Mononuclear cell (primary cell): ENCODE data around the gene MEX3A. TPM values are rescaled to one million over a fixed set of nuclear protein-coding genes. Genes with fewer than 3 reads are reported as not detected.
A peak's percentile ranks its signal among the peaks of the same experiment; 100 is the strongest.

ENCODE experiments used
- H3K27me3 ChIP-seq: 2 replicates; pipeline ENCODE4 v1.6.0; 2011; ENCODE audit warnings: low read length, control low read depth; ENCODE audit not compliant: insufficient read depth
- H3K4me1 ChIP-seq: 2 replicates; pipeline ENCODE4 v1.5.1; 2011; ENCODE audit warnings: mild to moderate bottlenecking, low read length, control low read depth; ENCODE audit not compliant: insufficient read depth
- H3K4me3 ChIP-seq: 2 replicates; pipeline ENCODE4 v1.5.1; 2011; ENCODE audit warnings: mild to moderate bottlenecking, low read length, moderate library complexity
- H3K9me3 ChIP-seq: 2 replicates; pipeline ENCODE4 v1.5.1; 2011; ENCODE audit warnings: low read depth, mild to moderate bottlenecking, control low read depth, low read length
- total RNA-seq: library from RNA; depleted of rRNA; stranded (reverse); fragments of >200 nt; gene quantifications from one replicate; pipeline ENCODE4 v1.2.3, GENCODE V29; 2012

The MEX3A gene
- total RNA-seq, 1 donor = not detected

DNA sequence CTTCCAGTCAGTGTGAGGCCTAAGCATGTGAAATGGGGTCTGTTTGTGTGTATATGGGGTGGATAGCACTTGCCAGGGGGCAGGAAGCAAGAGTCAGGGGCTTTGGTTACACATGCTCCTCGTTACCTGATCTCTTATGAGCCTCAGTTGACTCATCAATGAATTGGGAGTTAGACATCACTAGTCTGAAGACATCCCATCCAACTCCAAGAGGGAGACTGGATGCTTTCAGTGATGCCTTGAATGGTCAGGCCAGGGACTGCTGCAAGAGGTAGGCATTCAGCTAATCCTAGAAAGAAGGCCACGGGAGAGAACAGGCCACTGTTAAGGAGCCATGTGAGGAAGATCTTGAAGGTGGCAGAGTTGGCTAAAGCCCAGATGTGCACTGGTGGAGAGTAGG is 15.0 kb downstream of the MEX3A start:
- H3K4me3 ChIP-seq = no peak overlapping the region
- H3K9me3 ChIP-seq = no peaks in the 10 kb centered on the region
- peaks cover 4% of the 10 kb centered on the region for H3K4me1 ChIP-seq
- H3K27me3 ChIP-seq = no peaks in the 10 kb centered on the region

DNA sequence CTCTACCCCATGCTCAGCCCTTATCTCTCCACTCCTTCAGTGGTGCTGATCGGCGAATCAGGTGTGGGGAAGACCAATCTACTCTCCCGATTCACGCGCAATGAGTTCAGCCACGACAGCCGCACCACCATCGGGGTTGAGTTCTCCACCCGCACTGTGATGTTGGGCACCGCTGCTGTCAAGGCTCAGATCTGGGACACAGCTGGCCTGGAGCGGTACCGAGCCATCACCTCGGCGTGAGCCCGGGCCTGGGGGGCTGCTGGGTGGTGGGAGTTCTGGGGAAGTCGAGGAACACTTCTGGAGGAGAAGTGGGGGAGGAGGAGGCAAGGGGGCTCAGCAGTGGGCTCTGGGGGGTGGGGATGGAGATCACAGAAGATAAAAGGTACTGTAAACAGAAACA is 16.4 kb downstream of the MEX3A start:
- H3K4me1 ChIP-seq = peaks cover 4% of the 10 kb centered on the region
- H3K27me3 ChIP-seq = no peaks in the 10 kb centered on the region
- no peak overlapping the region for H3K4me3 ChIP-seq
- H3K9me3 ChIP-seq = no peaks in the 10 kb centered on the region

DNA sequence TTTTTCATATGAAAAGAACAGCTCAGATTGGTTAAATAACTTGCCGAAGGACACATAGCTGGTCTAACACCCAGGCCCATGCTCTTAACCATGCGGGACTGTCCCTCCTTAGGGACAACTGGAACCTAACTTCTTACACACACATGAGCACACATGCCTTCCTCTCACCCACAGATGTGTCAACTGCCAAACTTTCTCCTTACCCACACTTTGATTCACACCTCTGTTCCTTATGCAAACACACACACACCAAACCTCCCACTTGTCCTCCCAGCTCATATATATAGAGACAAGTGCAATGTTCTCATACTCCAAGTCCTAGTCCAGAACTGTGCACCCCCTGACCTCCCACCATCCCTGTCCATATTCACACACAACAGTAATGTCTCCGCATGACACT is 17.1 kb downstream of the MEX3A start:
- Histone ChIP-seq H3K9me3 (no peaks in the 10 kb centered on the region), H3K4me1 (peaks cover 4% of the 10 kb centered on the region), H3K4me3 (no peak overlapping the region), H3K27me3 (no peaks in the 10 kb centered on the region)

DNA sequence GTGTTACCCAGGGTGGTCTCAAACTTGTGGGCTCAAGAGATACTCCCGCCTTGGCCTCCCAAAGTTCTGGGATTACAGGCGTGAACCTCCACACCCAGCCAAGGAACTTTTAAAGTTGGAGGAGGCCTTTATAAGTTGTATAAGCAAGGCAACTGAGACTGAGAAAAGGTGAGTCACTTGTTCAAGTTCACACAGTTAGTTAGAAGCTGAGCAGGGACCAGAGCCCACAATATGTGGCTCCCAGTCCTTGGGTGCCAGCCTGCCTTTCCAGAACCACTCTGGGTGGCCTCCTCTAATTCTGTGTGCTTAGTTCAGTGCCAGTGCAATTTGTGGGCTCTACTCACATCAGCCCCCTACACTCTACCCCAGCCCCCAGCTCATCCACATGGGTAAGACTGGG is 17.6 kb downstream of the MEX3A start:
- Histone ChIP-seq H3K4me3 (no peak overlapping the region), H3K27me3 (no peaks in the 10 kb centered on the region), H3K9me3 (no peaks in the 10 kb centered on the region), H3K4me1 (peaks cover 4% of the 10 kb centered on the region)

DNA sequence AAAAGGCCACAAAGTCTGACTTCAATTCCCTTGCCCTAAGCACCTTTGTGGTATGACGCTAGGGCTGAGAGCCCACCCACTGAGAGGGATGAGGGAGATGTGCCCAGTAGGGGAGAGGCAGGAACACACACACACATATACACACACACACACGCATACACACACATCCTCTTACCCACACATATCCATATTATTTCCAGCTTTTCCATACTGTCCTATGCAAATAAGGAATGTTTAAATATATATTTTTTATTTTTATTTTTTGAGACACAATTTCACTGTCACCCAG is 18.3 kb downstream of the MEX3A start:
- Histone ChIP-seq H3K9me3 (no peaks in the 10 kb centered on the region), H3K4me1 (peaks cover 4% of the 10 kb centered on the region), H3K27me3 (no peaks in the 10 kb centered on the region), H3K4me3 (no peak overlapping the region)

DNA sequence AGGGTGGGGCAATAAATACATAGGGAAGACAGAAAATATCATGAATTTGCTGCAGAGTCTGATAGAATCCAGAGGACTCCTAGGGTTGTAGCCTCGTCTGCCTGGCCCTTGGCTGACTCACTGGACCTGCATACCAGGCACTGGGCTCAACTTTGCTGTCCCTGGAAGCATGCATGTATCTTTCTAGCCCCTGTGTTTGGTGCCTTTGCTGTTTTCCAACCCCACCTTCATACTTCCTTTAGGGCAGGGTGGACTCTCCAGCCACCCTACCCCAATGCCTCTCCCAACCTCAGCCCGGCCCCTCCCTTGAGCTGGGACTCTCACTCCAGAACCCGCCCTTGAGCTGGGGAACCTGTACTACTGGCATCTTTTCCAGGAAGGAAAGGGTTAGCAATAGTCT is 20.1 kb downstream of the MEX3A start:
- no peaks in the 10 kb centered on the region for H3K27me3 ChIP-seq
- peaks cover 4% of the 10 kb centered on the region for H3K4me1 ChIP-seq
- H3K4me3 ChIP-seq = no peak overlapping the region
- H3K9me3 ChIP-seq = no peaks in the 10 kb centered on the region

DNA sequence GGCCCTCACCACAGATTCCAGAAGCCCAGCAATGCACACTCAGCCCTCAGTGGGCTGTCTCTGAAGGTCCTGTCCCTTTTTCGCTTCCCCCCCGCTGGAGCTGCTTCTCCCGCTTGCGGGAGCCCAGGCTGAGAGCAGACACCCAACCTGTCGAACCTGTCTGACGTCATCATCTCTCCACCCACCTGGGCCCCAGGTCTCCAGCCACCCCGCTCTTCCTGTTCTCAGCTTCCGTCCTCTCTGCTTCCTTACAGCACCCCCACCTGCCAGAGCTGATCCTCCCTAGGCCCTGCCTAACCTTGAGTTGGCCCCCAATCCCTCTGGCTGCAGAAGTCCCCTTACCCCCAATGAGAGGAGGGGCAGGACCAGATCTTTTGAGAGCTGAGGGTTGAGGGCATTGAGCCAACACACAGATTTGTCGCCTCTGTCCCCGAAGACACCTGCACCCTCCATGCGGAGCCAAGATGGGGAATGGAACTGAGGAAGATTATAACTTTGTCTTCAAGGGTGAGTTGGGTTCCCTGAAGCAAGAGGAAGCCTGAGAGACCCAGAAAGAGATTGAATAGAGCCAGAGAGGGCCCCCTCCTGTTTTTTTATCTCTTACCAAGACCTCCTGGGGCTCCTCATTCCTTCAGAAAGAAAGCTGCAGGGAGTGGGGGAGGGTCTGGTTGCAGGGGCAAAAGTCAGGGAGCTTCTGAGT is 21.2 kb downstream of the MEX3A start, which contains the start of gene RAB25:
Gene RAB25, plus strand, starts transcription at position 224 of the 700 bp plus-strand sequence. Its CDS starts 241 bp downstream, at position 465.
- H3K4me3 ChIP-seq = no peak within 1 kb of the TSS
- H3K4me1 ChIP-seq = peaks cover 5% of the 10 kb centered on the region
- no peaks in the 10 kb centered on the region for H3K9me3 ChIP-seq
- H3K27me3 ChIP-seq = no peaks in the 10 kb centered on the region

DNA sequence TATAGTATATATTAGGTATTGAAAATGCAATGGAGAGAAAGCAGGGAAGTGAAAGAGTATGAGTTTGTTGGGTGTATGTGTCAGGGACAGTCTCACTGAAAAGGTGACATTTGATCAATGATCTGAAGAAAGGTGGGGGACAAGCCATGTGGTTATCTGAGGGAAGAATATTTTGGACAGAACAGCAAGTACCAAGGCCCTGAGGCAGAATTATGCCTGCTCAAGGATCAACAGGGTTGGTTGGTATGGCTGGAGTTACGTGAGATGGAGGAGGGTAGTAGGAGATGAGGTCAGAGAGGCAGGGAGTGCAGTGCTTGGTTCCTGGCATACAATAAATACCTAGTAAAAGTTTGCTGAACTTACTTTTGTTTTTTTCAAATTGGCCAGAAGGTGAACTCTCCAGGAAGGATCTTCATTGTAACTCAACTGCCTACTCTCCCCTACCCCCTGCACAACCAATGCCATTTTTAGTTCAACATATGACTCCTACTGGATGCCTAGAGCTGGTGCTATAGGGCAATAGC is 25.9 kb downstream of the MEX3A start:
- Histone ChIP-seq H3K4me3 (no peak overlapping the region), H3K9me3 (no peaks in the 10 kb centered on the region), H3K27me3 (no peaks in the 10 kb centered on the region), H3K4me1 (peaks cover 24% of the 10 kb centered on the region)

DNA sequence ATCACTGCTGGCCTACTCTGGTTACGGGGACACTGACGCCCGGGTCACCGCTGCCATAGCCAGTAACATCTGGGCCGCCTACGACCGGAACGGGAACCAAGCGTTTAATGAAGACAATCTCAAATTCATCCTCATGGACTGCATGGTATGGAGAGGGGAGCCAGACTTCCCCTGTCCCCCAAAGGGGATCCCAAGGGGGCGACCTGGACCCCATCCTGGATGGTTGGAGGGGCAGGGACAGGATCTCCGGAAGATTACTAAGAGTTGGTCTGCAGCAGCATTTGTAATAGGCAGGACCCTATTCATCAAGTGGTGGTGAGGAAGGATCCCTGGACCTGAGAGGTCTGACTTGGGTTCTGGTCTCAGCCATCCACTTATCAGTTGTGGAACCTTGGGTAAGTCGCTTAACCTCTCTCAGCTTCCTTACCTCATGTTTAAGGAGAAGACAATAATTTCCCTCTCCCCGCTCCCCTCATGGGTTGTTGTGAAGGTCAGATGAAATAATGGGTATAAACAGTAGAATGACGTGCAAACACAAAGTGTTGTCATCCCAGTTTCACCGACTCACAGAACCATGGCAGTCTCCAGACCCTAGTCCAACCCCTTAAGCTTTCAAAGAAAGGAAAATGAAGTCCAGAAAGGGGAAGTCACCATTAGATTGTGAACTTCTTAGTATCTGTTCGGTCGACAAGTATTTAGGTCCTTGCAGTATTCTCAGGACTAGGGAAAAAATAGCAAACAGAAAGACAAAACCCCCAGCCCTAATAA is 26.8 kb downstream of the MEX3A start:
- Histone ChIP-seq H3K9me3 (no peaks in the 10 kb centered on the region), H3K4me3 (peak overlapping the region; percentile 92), H3K27me3 (no peaks in the 10 kb centered on the region), H3K4me1 (peaks cover 24% of the 10 kb centered on the region)

DNA sequence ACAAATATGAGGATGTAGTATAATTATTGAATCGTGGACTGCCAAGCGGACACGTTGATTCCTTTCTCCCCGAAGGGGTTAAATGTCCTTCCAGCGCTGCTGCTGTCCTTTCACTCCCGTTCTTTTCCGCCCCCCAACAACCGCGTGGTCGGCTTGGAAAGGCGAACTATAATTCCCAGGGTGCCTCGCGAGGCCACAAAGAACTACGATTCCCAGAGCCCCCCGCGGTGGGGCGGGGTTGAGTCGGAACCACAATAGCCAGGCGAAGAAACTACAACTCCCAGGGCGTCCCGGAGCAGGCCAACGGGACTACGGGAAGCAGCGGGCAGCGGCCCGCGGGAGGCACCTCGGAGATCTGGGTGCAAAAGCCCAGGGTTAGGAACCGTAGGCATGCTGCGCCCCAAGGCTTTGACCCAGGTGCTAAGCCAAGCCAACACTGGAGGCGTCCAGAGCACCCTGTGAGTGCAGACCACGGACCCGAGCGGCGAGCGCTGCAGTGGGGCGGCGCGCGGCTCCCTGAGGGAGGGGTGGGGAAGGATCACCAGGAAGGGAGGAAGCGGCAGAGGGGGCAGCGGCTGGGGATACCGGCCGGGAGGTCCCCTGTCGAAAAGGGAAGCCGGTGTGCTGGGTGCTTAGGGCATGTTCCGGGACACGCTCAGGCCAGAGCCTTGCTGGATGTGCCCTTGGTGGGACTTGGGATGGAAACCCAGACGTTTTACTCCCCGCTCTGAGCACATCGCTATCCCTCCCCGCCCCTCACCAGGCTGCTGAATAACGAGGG is 27.6 kb downstream of the MEX3A start, which contains the start of gene LAMTOR2:
Gene LAMTOR2, plus strand, starts transcription at position 283 of the 781 bp plus-strand sequence. Its CDS starts 108 bp downstream, at position 391.
- no peaks in the 10 kb centered on the region for H3K9me3 ChIP-seq

DNA sequence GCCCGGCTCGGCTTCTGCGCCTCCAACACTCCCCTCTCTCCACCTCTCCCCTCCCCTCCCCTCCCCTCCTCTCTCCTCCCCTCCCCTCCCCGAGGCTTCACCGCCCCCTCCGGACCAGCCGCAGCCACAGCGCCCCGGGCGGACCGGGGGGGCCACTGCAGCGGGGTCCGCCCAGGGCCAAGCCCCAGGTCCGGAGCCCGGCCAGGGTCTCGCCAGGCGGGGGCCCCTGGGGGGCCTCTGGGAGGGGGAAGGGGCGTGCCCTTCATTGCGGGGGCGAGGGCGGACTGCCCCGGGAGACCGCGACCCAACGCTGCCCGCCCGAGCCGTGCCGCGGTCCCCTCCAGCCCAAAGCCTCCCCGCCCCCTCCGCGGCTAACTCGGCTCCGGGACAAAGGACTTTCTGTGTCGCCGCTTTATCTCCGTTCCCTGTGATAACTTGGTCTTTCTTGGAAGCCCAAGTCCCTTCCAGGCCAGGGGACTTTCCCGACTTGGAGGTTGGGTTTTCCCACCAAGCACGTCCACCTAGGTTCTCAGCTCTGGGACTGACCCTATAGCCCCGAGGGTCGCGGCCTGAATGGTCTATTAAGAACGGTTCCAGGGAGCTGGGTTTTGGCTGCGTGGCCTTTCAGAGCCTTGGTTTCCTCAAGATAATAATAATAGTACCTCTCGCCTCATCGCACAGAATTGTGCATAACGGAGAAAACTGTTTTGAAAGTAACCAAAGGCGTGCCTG is 28.3 kb downstream of the MEX3A start, which contains the start of gene UBQLN4:
Gene UBQLN4, minus strand, starts transcription at position 31 of the 732 bp plus-strand sequence. CDS start 97 bp downstream, outside the sequence.
- Histone ChIP-seq H3K27me3 (no peaks in the 10 kb centered on the region), H3K4me3 (peak within 1 kb of the TSS; percentile 92), H3K4me1 (peaks cover 24% of the 10 kb centered on the region), H3K9me3 (no peaks in the 10 kb centered on the region)

More for the DNA sequence above, 27.6 kb downstream of the MEX3A start, which contains the start of gene LAMTOR2:
- H3K27me3 ChIP-seq = no peaks in the 10 kb centered on the region
- H3K4me3 ChIP-seq = peak within 1 kb of the TSS; percentile 92
- H3K4me1 ChIP-seq = peaks cover 24% of the 10 kb centered on the region

DNA sequence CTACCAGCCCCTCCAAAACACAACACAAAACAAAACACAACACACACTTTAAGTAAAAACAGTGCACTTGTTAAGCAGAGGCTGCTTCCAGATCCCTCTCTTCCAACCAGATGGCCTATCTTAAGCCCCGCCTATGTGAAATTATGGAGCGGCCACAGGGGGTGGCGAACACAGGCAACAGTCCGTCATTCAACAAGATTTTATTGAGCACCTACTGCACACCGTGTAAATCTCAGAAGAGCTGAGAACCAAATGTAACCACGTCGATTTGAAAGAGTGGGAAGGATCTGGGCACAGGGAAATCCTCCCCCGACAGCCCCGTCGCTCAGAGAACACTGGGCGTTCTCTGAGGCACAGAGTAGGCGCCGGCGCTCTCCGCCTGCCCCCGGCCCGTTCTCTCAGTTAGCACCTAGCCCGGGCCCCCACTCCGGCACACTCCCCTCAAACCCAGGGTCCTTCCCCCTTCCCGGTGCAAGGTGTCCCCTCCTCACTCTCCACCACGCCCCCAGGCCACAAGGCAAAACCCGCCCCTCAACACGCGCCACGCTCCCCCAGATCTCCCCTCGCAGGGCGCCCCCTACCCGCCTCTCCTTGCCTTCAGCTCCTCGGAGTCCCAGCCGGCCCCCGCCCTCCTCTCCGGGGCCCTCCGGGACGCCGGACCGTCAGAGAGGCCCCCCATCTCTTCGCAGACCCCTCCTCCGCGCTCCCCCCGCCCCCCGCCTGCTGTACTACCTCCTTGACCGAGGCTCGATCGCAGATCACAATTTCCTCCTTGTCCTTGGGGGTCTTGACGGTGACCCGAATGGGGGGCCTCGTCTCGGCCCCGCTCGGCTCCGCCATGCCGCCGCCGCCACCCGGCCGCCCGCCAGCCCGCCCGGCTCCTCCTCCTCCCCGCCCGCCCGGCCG is 29.1 kb downstream of the MEX3A start:
- no peaks in the 10 kb centered on the region for H3K27me3 ChIP-seq
- H3K4me3 ChIP-seq = peak overlapping the region; percentile 47
- peaks cover 24% of the 10 kb centered on the region for H3K4me1 ChIP-seq
- no peaks in the 10 kb centered on the region for H3K9me3 ChIP-seq

DNA sequence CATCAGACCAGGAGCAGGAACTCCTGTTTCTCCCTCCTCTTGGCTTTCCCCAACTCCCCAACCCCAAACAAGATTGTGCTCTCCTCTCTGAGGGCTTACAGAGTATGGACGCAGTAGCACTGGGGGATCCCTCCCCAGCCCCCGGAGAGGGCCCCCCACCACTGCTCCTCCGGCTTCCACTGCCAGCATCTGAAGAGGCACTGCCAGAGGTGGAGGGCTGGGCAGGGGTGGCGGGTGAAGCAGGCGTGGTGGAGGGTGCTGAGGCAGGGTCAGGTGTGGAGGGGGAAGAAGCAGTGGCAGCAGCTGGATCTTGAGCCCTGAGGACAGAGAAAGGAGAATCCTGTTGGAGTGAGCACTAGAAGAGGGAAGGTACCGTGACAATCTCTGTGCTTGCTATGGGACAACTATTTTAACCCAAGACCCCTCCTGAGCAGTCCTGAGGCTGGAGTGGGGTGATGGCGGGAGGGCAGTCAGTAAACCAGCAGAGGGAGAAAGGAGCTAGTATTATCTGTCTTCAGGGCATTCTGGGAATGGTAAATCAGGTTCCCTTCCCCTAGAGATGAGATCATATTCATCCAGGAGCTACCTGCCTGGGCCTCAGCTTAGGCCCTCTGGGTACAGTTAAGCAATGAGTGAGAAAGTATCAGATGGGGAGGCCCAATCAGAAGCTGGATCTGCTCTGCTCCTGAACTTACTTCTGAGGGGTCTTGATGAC is 31.1 kb downstream of the MEX3A start:
- Histone ChIP-seq H3K27me3 (no peaks in the 10 kb centered on the region), H3K4me3 (no peak overlapping the region), H3K4me1 (peaks cover 20% of the 10 kb centered on the region), H3K9me3 (no peaks in the 10 kb centered on the region)
